Esophagus muscularis mucosa (tissue), 4 donors: ENCODE data around the gene RHOBTB3.

ENCODE experiments used
- EP300 ChIP-seq: sonication (generic); formaldehyde crosslinking; IDR thresholded peaks from one replicate; pipeline ENCODE4 v1.6.1; 2017; ENCODE audit warnings: antibody characterized with exemption
- POLR2A ChIP-seq: fragments of 450-650 bp; IDR thresholded peaks from one replicate; pipeline ENCODE4 v1.6.1; 2017; ENCODE audit warnings: antibody characterized with exemption, moderate library complexity, mild to moderate bottlenecking, low read depth
- POLR2AphosphoS5 ChIP-seq, 2 donors: sonication (generic); formaldehyde crosslinking; IDR thresholded peaks; one replicate each; pipeline ENCODE4 v1.6.1; 2017; ENCODE audit warnings: antibody characterized with exemption in 2 of 2
- TF ChIP-seq, protein P1 (sequence below), 3 experiments: fragments of 200-600 bp in 2 of 3; fragments of 450-650 bp in 1 of 3; sonication (generic) in 2 of 3; IDR thresholded peaks; one replicate each; pipeline ENCODE4 v1.5.1; 2017 to 2019; ENCODE audit warnings: antibody characterized with exemption in 3 of 3, mild to moderate bottlenecking in 2 of 3, moderate library complexity in 1 of 3

DNA sequence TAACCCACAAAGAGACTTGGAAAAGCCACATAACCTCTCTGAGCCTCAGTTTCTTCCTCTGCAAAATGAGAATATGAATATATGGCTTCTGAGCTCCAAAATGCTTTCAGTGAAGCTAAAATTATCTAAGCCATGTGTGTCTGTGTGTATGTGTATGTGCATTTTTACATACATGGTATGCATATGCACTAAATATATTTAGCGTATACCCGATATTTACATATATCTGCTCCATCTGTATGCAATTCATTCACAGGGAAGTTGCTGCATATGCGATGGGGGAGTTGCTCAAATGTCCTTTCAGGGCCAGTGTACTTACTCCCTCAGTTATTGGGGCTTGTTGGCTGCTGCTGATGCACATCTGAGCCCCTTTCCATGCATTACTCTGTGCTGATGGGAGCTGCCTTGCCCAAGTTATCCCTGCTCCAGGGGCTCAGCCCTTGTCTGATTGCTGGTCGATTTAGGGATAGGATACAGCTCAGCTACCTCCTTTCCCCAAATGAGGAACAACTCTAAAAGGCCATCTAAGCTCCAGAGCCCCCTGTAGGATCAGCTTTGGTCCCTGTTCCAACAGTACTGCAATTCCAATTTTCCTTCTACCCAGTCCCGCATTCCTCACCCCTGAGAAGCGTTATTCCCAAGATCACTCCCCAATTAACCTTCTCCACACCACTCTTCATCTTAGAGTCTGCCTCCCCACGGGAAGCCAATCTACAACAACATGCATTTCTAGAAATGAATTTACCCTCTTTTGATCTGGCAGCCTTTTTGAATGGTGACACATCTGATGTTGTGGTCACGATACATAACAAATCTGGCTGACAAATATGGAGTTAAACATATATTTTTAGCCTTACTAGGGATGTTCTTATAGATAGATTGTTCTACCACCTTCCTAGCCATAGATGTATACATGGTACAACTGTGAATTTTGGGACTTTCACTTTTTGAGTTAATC lies 15.9 kb downstream of the RHOBTB3 start:
- TF ChIP-seq POLR2A: no peak
- TF ChIP-seq, protein P1, sequence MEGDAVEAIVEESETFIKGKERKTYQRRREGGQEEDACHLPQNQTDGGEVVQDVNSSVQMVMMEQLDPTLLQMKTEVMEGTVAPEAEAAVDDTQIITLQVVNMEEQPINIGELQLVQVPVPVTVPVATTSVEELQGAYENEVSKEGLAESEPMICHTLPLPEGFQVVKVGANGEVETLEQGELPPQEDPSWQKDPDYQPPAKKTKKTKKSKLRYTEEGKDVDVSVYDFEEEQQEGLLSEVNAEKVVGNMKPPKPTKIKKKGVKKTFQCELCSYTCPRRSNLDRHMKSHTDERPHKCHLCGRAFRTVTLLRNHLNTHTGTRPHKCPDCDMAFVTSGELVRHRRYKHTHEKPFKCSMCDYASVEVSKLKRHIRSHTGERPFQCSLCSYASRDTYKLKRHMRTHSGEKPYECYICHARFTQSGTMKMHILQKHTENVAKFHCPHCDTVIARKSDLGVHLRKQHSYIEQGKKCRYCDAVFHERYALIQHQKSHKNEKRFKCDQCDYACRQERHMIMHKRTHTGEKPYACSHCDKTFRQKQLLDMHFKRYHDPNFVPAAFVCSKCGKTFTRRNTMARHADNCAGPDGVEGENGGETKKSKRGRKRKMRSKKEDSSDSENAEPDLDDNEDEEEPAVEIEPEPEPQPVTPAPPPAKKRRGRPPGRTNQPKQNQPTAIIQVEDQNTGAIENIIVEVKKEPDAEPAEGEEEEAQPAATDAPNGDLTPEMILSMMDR (IDR thresholded peaks at IDR 0.05): no peak
- no peak for TF ChIP-seq EP300
- TF ChIP-seq POLR2AphosphoS5 (IDR thresholded peaks at IDR 0.05): no peak
